Mesodermal cell (in vitro differentiated cells): ENCODE results near the gene TNIP1.
A peak's percentile ranks its signal among the peaks of the same experiment; 100 is the strongest.

ENCODE experiments used
- H3K27ac ChIP-seq: 2 replicates; pipeline ENCODE4 v1.7.0; 2013; ENCODE audit warnings: mild to moderate bottlenecking, low read depth, low read length, moderate library complexity; ENCODE audit not compliant: severe bottlenecking
- H3K36me3 ChIP-seq: 2 replicates; pipeline ENCODE4 v1.7.1; 2013; ENCODE audit warnings: mild to moderate bottlenecking, low read length, moderate library complexity; ENCODE audit not compliant: control insufficient read depth, insufficient read depth
- H3K4me1 ChIP-seq: one replicate; pipeline ENCODE4 v1.7.1; 2013; ENCODE audit warnings: mild to moderate bottlenecking, low read length; ENCODE audit not compliant: insufficient read depth, control insufficient read depth, poor library complexity, severe bottlenecking
- H3K4me3 ChIP-seq: 2 replicates; pipeline ENCODE4 v1.7.0; 2013; ENCODE audit warnings: low read length, control low read depth, mild to moderate bottlenecking; ENCODE audit not compliant: insufficient read depth, poor library complexity, severe bottlenecking; ENCODE audit errors: extremely low read depth
- H3K9me3 ChIP-seq: 2 replicates; pipeline ENCODE4 v1.7.1; 2013; ENCODE audit warnings: mild to moderate bottlenecking, low read length, moderate library complexity; ENCODE audit not compliant: control insufficient read depth
- WGBS, 2 experiments: methylation state at CpG; one replicate each; pipeline ENCODE4 v1.1.5; 2013; ENCODE audit warnings: missing lambda C conversion rate in 2 of 2; ENCODE audit not compliant: insufficient coverage in 2 of 2; 5-methylcytosine and 5-hydroxymethylcytosine counted together

Gene TNIP1

DNA sequence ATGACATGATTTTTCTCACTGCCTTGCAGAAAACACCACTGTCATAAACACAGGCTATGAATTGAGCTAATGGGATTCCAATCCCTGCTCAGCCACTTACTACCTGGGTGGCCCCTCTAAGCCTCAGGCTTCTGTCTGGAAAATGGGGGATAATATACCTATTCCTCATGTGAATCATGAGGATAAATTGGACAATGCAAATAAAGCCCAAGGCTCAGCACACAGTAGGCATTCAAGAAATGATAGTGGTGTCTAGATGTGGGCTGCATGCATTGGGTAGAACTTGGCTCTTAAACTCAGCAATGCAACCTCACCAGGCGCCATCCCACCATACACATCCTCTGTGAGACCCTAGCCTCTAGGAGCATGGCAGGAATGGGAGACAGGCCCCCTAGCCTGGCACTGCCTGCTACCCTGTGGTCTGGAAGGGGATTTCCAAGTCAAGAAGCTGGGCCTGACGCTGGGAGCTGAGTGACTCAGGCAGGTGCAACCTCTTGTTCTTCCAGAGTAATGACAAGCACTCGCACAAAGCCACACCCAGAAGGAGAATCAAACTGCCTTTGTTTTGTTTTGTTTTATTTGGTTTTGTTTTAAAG is 2.3 kb upstream of the TNIP1 start:
- Histone ChIP-seq H3K4me1 (peaks cover 7% of the 10 kb centered on the region), H3K36me3 (peaks cover under 1% of the 10 kb centered on the region), H3K9me3 (no peaks in the 10 kb centered on the region), H3K27ac (no peak overlapping the region), H3K4me3 (no peak overlapping the region)
- 88% methylated on average over 1 of the region's 3 CpGs; no CpG with 5 or more reads in 1 of the 2 experiments for WGBS, 2 experiments

DNA sequence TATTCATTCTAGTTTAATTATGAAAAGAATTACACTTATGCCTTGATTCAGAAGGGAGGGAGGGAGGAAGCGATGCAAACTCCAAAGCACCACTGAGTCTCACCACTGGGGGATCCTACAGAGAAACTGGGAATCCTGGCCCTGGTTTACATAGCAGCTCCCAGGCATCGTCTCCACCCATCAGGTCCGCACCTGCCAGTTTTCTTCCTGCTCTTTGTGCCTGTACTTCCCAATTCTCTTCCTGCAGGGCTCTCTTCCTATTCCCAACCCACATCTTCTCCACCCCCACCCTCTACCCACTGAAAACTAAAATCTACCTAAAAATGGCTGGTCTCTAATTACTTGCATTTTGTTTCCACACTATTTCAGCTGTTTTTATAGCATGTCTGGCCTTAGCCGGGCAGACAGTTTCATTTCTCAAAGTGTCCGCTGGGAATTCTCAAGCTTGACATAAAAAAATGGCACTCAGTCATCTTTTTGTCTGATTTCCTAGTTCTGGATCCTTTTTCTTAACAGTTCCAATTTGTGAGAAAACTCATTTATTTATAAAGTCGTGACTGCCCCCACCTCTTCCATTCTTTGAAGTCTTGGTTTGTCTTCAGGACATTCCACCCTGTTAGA is 1.6 kb upstream of the TNIP1 start:
- Histone ChIP-seq H3K9me3 (no peaks in the 10 kb centered on the region), H3K4me1 (peaks cover 7% of the 10 kb centered on the region), H3K4me3 (no peak overlapping the region), H3K27ac (no peak overlapping the region), H3K36me3 (peaks cover 8% of the 10 kb centered on the region)
- WGBS, 2 experiments: 61 to 64% methylated on average over 5 of the region's 6 CpGs

DNA sequence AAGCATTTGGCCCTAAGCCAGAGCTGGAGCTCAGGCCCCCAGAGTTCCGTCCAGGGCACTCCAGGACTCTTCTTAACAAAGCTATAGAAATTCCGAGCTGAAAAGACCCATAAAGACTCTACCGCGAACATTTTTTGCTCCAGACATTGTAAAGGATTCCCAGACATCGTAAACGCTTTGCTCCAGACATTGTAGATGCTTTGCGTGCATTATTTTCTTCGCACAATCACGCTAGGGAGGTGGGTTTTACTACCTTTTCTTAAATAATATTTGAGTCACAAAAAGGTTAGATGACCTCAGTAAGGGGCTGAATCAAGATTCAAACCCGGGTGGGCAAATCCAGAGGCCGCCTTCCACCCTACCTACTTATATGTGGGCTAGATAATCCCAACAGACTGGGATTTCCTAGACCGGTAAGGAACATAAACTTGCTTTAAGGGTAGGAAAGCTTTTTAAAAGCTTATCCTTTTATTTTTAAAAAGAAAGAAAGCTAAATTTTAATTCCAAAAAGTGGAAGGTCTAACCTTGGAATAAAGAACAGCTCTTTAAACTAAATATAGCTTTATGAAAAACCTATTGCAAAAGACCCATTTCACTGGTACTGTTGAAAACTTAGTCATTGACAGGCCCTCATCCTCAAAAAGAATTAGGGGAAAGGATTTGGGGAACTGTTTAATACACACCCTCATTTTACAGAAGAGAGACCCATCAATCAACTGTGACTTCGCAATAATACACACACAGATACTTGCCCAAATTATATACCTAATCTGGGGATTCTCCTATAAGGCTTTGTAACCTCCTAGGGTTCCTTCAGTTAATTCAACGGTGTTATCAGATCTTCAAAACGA is 822 bp upstream of the TNIP1 start:
- peak overlapping the region; percentile 76 for H3K4me3 ChIP-seq
- peaks cover 7% of the 10 kb centered on the region for H3K4me1 ChIP-seq
- H3K36me3 ChIP-seq: peaks cover 11% of the 10 kb centered on the region
- WGBS, 2 experiments: 25 to 28% methylated on average over 7 to 9 of the region's 15 CpGs
- H3K27ac ChIP-seq: peak overlapping the region; percentile 95
- H3K9me3 ChIP-seq: no peaks in the 10 kb centered on the region

DNA sequence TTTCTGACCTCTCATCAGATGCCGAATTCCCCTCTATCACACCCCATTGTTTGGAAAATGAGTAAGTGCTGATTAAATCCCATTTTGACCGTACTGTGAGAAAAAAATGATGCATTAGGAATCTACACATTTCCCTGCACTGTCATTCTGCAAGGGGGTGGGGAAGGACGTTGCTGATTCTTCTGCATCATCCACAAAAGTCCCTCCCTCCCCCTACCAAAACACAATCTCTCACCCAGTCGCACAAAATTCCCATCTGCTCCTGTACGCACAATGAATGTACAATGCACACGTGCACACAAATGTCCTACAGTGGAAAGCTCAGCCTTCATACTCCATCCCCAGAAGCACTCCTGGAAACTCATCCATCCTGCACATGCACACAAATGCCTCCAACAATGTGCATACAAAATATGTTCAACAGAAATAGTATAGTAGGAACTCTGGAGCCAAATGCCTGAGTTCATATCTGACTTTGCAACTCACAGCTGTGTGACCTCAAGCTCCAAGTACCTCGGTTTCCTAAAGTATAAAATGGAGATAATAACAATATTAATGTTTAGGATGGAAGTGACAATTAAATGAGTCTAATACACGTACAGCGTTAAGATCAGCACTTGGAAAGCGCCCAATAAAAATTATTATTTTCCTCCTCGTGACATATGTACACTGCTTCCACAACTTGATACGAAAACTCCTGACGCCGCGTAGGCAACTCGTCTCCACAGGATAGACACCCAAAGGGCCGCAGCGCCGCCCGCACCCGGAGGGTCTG is 809 bp downstream of the TNIP1 start:
- Histone ChIP-seq H3K36me3 (peaks cover 13% of the 10 kb centered on the region), H3K27ac (peak overlapping the region; percentile 95), H3K4me3 (peak overlapping the region; percentile 76), H3K4me1 (peaks cover 9% of the 10 kb centered on the region), H3K9me3 (no peaks in the 10 kb centered on the region)
- WGBS, 2 experiments: 9 to 18% methylated on average over 12 to 14 of the region's 21 CpGs

DNA sequence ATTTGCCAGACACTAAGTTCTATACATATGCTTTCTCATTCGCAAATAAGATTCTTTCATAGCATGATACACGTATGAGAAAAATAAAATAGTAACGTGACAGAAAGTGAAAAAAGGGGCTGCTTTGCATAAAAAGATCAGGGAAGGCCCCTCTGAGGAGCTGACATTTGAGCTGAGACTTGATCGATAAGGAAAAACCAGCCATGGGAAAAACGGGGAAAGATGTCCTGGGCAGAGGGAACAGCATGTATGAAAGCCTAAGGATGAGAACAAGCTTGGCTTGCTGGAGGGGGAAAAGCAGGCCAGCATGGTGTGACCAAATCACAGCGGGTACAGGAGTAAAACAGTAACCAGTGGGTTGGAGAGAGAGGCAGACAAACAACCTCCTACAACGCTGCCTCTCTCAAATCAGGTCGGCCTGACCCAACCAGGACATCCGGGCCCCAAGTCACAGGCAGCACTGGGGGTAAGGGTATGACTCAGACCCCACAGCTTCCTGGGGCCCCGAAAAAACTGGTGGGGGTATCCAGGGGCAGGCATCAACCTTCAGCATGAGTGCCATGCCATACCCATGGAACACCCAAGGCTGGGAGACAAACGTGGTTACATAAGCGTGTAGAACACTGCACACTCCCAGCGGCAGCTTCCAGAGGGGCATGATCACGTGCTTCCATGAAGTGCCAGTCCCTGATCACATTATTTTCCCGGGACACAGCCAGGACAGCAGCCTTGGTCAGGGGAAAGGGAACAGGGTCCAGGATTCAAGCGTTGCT is 2.2 kb downstream of the TNIP1 start:
- H3K27ac ChIP-seq: no peak overlapping the region
- H3K36me3 ChIP-seq: peaks cover 13% of the 10 kb centered on the region
- H3K4me3 ChIP-seq: no peak overlapping the region
- H3K9me3 ChIP-seq: no peaks in the 10 kb centered on the region
- H3K4me1 ChIP-seq: peaks cover 9% of the 10 kb centered on the region
- WGBS, 2 experiments: 91 to 97% methylated on average over 14 of the region's 16 CpGs

DNA sequence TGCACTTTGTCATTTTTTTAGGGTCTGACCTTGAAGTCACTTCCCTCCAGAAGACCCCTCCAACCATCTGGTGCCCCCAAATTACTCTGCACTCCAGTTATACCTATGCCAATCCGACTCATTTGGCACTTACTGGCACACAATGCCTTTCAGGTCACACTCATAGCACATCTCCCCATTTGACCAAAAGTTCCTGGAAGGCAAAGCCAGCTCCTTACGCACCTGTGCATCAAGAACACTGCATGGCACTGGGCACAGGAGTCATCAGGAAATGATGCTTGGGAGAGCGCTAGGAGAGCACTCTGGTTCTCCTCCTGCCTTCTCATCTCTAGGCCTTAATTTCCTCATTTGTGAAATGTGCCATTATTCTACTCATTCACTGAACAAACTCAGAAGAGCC is 2.9 kb downstream of the TNIP1 start:
- peaks cover 9% of the 10 kb centered on the region for H3K4me1 ChIP-seq
- H3K4me3 ChIP-seq: no peak overlapping the region
- 87 to 100% methylated on average over 2 to 3 of the region's 3 CpGs for WGBS, 2 experiments
- H3K36me3 ChIP-seq: peaks cover 15% of the 10 kb centered on the region
- H3K9me3 ChIP-seq: no peaks in the 10 kb centered on the region
- H3K27ac ChIP-seq: no peak overlapping the region

DNA sequence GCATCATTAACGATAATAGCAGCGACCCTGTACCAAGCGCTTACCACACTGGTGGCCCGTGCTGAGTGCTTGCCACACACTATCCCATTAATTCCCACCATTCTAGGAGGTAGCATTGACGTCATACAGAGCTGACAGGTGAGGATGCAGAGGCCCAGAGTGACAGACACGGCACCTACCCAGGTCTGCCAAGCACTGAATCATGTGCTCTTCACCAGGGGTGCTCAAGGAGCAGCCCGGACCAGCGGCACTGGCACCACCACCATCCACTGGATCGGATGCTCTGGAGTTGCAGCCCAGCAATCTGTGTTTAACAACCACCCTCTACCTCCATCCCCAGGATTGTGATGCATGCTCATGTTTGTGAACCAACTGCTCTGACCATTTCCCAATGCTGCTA is 3.4 kb downstream of the TNIP1 start:
- H3K4me3 ChIP-seq: no peak overlapping the region
- WGBS, 2 experiments: 96 to 98% methylated on average over 8 to 9 of the region's 9 CpGs
- no peaks in the 10 kb centered on the region for H3K9me3 ChIP-seq
- H3K27ac ChIP-seq: no peak overlapping the region
- peaks cover 15% of the 10 kb centered on the region for H3K36me3 ChIP-seq
- H3K4me1 ChIP-seq: peaks cover 12% of the 10 kb centered on the region

DNA sequence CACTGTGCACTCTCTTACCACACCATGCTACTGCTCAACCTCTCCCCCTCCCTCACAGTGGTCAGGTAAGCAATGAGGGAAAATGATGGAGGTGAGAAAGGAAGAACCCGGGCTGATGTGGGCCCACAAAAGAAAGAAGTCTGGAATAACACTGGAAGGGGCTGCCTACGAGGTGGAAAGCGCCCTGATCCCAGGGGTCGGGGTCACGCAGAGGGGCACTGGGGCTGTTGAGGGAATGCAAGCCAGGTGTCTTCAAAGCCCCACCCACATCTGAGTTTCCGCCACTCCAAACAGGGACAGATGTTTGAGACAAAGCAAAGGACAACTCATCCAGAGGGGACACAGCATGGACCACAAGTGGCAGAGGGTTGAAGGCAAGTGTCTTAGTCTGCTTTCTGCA is 4.2 kb downstream of the TNIP1 start:
- H3K4me1 ChIP-seq: peaks cover 17% of the 10 kb centered on the region
- WGBS, 2 experiments: 85 to 89% methylated on average over 4 to 5 of the region's 6 CpGs
- H3K27ac ChIP-seq: no peak overlapping the region
- H3K9me3 ChIP-seq: no peaks in the 10 kb centered on the region
- peaks cover 15% of the 10 kb centered on the region for H3K36me3 ChIP-seq
- no peak overlapping the region for H3K4me3 ChIP-seq

DNA sequence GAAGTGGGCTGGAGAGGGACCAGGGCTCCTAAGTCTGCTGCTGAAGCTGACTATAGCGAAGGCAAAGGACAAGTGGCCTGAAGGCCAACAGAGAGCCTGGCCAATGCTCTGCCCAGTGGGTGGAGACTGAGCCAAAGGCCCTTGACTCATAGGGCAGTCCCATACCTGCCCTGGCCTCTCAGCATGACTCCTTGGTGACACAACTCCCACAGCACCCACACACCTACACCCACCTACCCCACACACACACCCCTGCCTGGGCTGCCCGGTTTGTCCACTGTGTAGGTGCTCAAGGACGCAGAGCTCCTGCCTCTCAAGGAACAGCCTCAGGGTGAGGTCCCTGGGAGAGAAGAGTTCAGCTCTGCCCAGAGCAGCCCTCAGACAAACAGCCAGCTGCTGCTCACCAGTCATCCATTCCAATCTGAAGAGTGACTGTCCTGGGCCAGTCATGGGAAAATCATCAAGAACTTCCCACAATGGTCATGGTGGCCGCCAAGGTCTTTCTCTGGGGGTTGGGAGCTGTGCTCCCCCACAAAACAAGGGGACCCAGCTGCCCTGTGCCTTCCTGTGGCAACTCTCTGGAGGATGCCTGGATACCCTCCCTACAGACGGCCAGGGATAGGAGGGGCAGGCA is 5.0 kb downstream of the TNIP1 start:
- WGBS, 2 experiments: 87 to 88% methylated on average over 5 of the region's 5 CpGs
- Histone ChIP-seq H3K4me1 (peaks cover 18% of the 10 kb centered on the region), H3K36me3 (peaks cover 15% of the 10 kb centered on the region), H3K9me3 (no peaks in the 10 kb centered on the region), H3K27ac (no peak overlapping the region), H3K4me3 (no peak overlapping the region)
